Stomach smooth muscle (tissue), 2 donors: Measurements from ENCODE around the gene POLR2C.
A peak's percentile ranks its signal among the peaks of the same experiment; 100 is the strongest.

ENCODE experiments used
- H3K27ac ChIP-seq: one replicate; pipeline ENCODE4 v1.7.0; 2013; ENCODE audit warnings: mild to moderate bottlenecking, low read length, inconsistent platforms
- H3K27me3 ChIP-seq, 2 donors: one replicate each; pipeline ENCODE4 v1.7.0; 2013; ENCODE audit warnings: low read length in 2 of 2; ENCODE audit not compliant: insufficient read depth in 2 of 2, control insufficient read depth in 1 of 2
- H3K36me3 ChIP-seq, 2 donors: one replicate each; pipeline ENCODE4 v1.7.0; 2013; ENCODE audit warnings: low read length in 2 of 2; ENCODE audit not compliant: control insufficient read depth in 2 of 2, insufficient read depth in 2 of 2
- H3K4me1 ChIP-seq: one replicate; pipeline ENCODE4 v1.7.0; 2013; ENCODE audit warnings: low read length; ENCODE audit not compliant: control insufficient read depth, insufficient read depth
- H3K4me3 ChIP-seq, 2 donors: one replicate each; pipeline ENCODE4 v1.7.0; 2013; ENCODE audit warnings: low read length in 2 of 2
- H3K9ac ChIP-seq, 2 donors: one replicate each; pipeline ENCODE4 v1.7.0; 2013; ENCODE audit warnings: low read length in 2 of 2, mild to moderate bottlenecking in 1 of 2
- H3K9me3 ChIP-seq, 2 donors: one replicate each; pipeline ENCODE4 v1.7.0; 2013; ENCODE audit warnings: low read length in 2 of 2; ENCODE audit not compliant: control insufficient read depth in 2 of 2
- donor health status: healthy.
- donor health status: Pancreatic carcinoma.

POLR2C gene

GRCh38 chr16:57472665-57473060, 10.2 kb downstream of the POLR2C start:
- Histone ChIP-seq H3K4me1 (peaks cover 15% of the 10 kb centered on the region), H3K27ac (no peak overlapping the region), H3K36me3 (peaks cover 52 to 53% of the 10 kb centered on the region in 2 donors), H3K9ac (no peak overlapping the region), H3K9me3 (no peaks in the 10 kb centered on the region), H3K4me3 (no peak overlapping the region), H3K27me3 (no peaks in the 10 kb centered on the region)

GRCh38 chr16:57473176-57473840, 10.8 kb downstream of the POLR2C start:
- Histone ChIP-seq H3K27ac (no peak overlapping the region), H3K4me3 (no peak overlapping the region), H3K27me3 (no peaks in the 10 kb centered on the region), H3K9ac (no peak overlapping the region), H3K36me3 (peaks cover 48 to 49% of the 10 kb centered on the region in 2 donors), H3K4me1 (peaks cover 19% of the 10 kb centered on the region), H3K9me3 (no peaks in the 10 kb centered on the region)

- peaks cover 42 to 44% of the 10 kb centered on the region in 2 donors for H3K36me3 ChIP-seq
- H3K27ac ChIP-seq: no peak overlapping the region
- no peak overlapping the region for H3K9ac ChIP-seq
- H3K4me3 ChIP-seq: no peak overlapping the region
- peaks cover 19% of the 10 kb centered on the region for H3K4me1 ChIP-seq
- H3K9me3 ChIP-seq: no peaks in the 10 kb centered on the region
- no peaks in the 10 kb centered on the region for H3K27me3 ChIP-seq
Measured at GRCh38 chr16:57473906-57474305, 11.4 kb downstream of the POLR2C start.

DNA sequence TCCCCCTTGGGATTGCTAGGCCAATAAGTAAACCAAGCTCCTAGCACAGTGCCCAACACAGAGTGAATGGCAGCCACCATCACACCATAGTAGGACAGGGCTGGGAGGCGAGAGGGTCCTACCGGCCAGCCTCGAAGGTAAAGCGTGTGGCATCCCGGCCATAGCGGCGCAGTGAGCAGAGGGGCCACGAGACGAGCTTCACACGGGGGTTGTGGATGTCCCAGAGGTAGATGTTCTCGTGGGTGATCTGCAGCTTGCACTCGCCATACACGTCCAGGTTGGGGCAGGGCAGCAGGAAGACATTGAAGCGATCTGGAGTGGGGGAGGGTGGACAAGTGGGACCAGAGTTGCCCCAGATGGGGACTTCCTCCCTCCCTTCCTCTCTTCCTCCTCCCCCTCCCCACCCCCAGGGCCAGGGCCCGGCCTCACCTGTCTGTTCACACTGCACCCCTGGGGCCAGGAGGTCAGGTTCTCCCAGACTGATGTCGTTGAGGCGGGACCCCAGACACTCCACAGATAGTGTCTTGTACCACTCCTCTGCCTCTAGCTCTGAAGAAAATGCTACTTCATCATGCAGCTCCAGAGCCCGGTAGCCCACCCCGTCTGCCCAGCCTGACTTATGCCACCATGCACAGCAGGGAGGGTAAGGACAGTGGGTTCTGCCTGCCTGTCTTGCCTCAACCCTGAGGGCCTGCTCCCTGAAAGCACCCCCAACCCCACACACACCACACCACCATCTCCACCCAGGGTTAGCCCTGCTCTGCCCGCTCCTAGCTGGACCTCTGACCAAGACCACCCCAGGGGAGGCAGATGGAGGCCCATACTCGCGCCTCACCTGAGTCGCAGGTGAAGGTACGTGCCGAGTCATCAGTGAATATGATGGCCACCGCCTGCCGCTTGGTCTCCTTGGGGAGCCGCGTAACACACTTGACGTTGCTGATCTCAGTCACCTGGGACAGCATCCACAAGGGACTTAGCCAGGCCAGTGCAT, 12.5 kb downstream of the POLR2C start:
- no peaks in the 10 kb centered on the region for H3K9me3 ChIP-seq
- H3K4me1 ChIP-seq: peaks cover 26% of the 10 kb centered on the region
- peaks cover 31 to 33% of the 10 kb centered on the region in 2 donors for H3K36me3 ChIP-seq
- H3K9ac ChIP-seq: no peak overlapping the region
- H3K27ac ChIP-seq: no peak overlapping the region
- no peaks in the 10 kb centered on the region for H3K27me3 ChIP-seq
- no peak overlapping the region for H3K4me3 ChIP-seq

- Histone ChIP-seq H3K27me3 (no peaks in the 10 kb centered on the region), H3K9ac (no peak overlapping the region), H3K4me3 (no peak overlapping the region), H3K27ac (no peak overlapping the region), H3K9me3 (no peaks in the 10 kb centered on the region), H3K4me1 (peaks cover 30% of the 10 kb centered on the region), H3K36me3 (peaks cover 24 to 25% of the 10 kb centered on the region in 2 donors)
Measured at GRCh38 chr16:57475711-57476339, 13.3 kb downstream of the POLR2C start.

- H3K9ac ChIP-seq: no peak overlapping the region
- no peaks in the 10 kb centered on the region for H3K9me3 ChIP-seq
- no peaks in the 10 kb centered on the region for H3K27me3 ChIP-seq
- H3K27ac ChIP-seq: no peak overlapping the region
- peaks cover 30% of the 10 kb centered on the region for H3K4me1 ChIP-seq
- H3K4me3 ChIP-seq: no peak overlapping the region
- H3K36me3 ChIP-seq: peaks cover 18 to 19% of the 10 kb centered on the region in 2 donors
Measured at GRCh38 chr16:57476546-57477410, 14.3 kb downstream of the POLR2C start.

GRCh38 chr16:57477531-57478202, 15.2 kb downstream of the POLR2C start:
- Histone ChIP-seq H3K27me3 (no peaks in the 10 kb centered on the region), H3K27ac (no peak overlapping the region), H3K36me3 (peaks cover 11 to 16% of the 10 kb centered on the region in 2 donors), H3K9me3 (no peaks in the 10 kb centered on the region), H3K4me1 (peaks cover 30% of the 10 kb centered on the region), H3K9ac (no peak overlapping the region), H3K4me3 (no peak overlapping the region)

DNA sequence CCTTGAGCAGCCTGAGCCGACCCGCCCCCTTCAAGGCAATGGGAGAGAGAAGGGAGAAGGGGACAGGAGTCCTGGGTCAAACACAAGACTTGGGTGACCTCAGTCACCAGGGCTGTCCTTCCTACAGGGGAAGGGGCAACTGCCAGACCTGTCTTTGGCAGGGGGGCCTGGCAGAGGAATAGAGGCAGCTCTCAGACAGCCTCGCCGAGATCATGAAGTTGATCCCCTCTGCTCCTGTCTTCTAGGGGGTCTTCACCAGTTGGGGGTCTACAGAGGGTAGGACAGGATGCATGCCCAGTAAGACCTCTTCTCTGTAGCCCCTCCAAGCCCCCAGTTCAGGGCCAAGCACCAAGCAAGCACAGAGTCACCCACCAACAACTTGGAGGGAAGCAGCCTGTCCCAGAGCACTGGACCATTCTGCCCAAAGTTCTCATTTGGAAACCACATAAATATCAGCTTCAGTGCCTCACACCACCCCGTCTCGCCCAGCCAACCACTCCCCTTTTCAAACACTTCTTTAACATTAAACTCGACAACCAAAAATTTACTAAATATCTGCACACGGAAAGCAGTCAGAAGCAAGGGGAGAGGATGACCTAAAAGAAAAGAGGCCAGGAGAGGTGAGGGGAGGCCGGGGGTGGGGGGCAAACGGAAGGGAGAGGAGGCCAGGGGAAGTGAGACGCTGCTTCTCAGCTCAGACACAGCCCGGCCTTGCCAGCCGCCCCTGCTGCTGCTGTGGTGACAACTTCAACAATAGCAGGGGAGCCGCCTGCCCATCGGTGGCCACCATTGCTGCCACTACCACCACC, 16.1 kb downstream of the POLR2C start:
- H3K9me3 ChIP-seq: no peaks in the 10 kb centered on the region
- peak overlapping the region; percentile 55 to 69 for H3K4me3 ChIP-seq
- peaks cover 30% of the 10 kb centered on the region for H3K4me1 ChIP-seq
- peak overlapping the region in 1 of 2 donors; percentile 47 for H3K9ac ChIP-seq
- H3K36me3 ChIP-seq: peaks cover 7 to 8% of the 10 kb centered on the region in 2 donors
- no peaks in the 10 kb centered on the region for H3K27me3 ChIP-seq
- H3K27ac ChIP-seq: no peak overlapping the region

DNA sequence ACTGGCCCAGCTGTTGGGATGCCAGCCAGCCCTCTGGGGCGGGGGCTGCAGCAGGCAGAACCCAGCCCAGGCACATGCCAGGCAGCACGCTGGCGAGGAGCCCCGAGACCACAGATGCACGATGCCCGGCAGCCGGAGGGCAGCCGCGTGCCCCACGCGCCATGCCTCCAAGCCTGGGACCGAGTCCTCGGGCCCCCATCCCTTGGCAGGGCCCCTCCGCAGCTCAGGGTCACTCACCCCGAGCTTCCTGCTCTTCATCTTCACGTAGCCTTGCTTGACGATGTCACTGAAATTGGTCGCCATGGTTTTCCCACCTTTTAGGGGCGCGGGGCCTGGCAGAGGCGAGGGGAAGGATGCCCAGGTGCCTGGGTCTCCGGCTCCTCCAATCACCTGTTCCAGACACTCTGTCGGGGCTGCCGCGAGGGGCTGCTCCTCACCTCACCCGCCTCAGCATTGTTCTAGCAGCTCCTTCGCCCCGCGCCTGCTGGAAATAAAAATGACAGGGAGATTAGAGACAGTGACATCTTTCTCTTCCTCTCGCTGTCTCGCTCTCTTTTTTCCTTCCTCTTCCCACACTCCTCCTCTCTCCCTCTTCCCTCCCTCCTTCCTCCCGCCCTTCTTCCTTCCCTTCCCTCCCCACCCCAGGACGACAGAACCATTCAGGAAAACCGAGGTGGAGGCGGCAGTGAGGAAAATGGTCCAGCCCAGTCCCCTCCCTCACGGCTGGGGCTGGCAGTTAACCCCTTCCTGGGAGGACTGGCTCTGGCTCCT, 16.9 kb downstream of the POLR2C start:
- H3K9ac ChIP-seq: peak overlapping the region in 1 of 2 donors; percentile 47
- H3K4me3 ChIP-seq: peak overlapping the region; percentile 55 to 69
- H3K27me3 ChIP-seq: no peaks in the 10 kb centered on the region
- H3K4me1 ChIP-seq: peaks cover 30% of the 10 kb centered on the region
- no peak overlapping the region for H3K27ac ChIP-seq
- no peaks in the 10 kb centered on the region for H3K9me3 ChIP-seq
- H3K36me3 ChIP-seq: peaks cover 2 to 3% of the 10 kb centered on the region in 2 donors
